IMR-90 (cell line): ENCODE measurements around the gene SART1. TPM values are rescaled to one million over a fixed set of nuclear protein-coding genes. Genes with fewer than 3 reads are reported as not detected.

Experiments
- ATAC-seq: fragments of 200-7000 bp; cut with Tn5 transposase; 2 replicates; pipeline ENCODE4 v1.9.1; 2020; ENCODE audit warnings: low read depth, mild to moderate bottlenecking, moderate library complexity
- BruUV-seq: library from RNA; stranded (reverse); fragments of 400-500 nt; replicated peaks from 2 replicates; lab custom pipeline; 2021; lab: Mats Ljungman, UMichigan
- CTCF ChIA-PET: fragments of 300-600 bp; formaldehyde crosslinking; extraction: SDS; loops from one replicate; lab custom pipeline; 2021; ENCODE audit warnings: antibody characterized with exemption; lab: Yijun Ruan, JAX
- POLR2A ChIA-PET: fragments of 300-600 bp; sonication (Branson Sonifier 250); formaldehyde crosslinking; loops from one replicate; lab custom pipeline; 2022; ENCODE audit warnings: antibody characterized with exemption; ENCODE audit not compliant: unreplicated experiment; lab: Charles Lee
- DNase-seq: peaks from one replicate; pipeline ENCODE4 v3.0.0; 2013
- H2AFZ ChIP-seq: replicated peaks from 2 replicates; pipeline ENCODE3; 2013; ENCODE audit warnings: low read length, mild to moderate bottlenecking; ENCODE audit not compliant: poor library complexity
- H2AK5ac ChIP-seq: 2 replicates; pipeline ENCODE4 v1.6.1; 2013; ENCODE audit warnings: low read depth, low read length, inconsistent platforms
- H2AK9ac ChIP-seq: replicated peaks from 2 replicates; pipeline ENCODE3; 2013; ENCODE audit warnings: mild to moderate bottlenecking, low read depth, low read length, moderate library complexity; ENCODE audit not compliant: poor library complexity
- H2BK120ac ChIP-seq: 2 replicates; pipeline ENCODE4 v1.6.1; 2013; ENCODE audit warnings: low read depth, low read length, inconsistent platforms
- H2BK15ac ChIP-seq: 3 replicates; pipeline ENCODE4 v1.6.1; 2013; ENCODE audit warnings: low read depth, low read length, inconsistent platforms
- H2BK20ac ChIP-seq: 2 replicates; pipeline ENCODE4 v1.6.1; 2013; ENCODE audit warnings: low read depth, mild to moderate bottlenecking, inconsistent platforms, low read length, moderate library complexity
- H2BK5ac ChIP-seq: 2 replicates; pipeline ENCODE4 v1.6.1; 2013; ENCODE audit warnings: mild to moderate bottlenecking, low read depth, low read length, inconsistent platforms; ENCODE audit not compliant: poor library complexity, severe bottlenecking
- H3K14ac ChIP-seq: replicated peaks from 2 replicates; pipeline ENCODE4 v1.6.1; 2013; ENCODE audit warnings: low read depth, low read length, inconsistent platforms
- H3K18ac ChIP-seq: 2 replicates; pipeline ENCODE4 v1.6.1; 2013; ENCODE audit warnings: low read depth, low read length, control low read depth
- H3K23ac ChIP-seq: 2 replicates; pipeline ENCODE4 v1.6.1; 2013; ENCODE audit warnings: low read depth, low read length, inconsistent platforms
- H3K27ac ChIP-seq: 2 replicates; pipeline ENCODE4 v1.5.1; 2013; ENCODE audit warnings: mild to moderate bottlenecking, control low read depth, low read length; ENCODE audit not compliant: insufficient read depth
- H3K27me3 ChIP-seq: 2 replicates; pipeline ENCODE4 v1.6.1; 2013; ENCODE audit warnings: low read length; ENCODE audit not compliant: control insufficient read depth, insufficient read depth
- H3K36me3 ChIP-seq: 2 replicates; pipeline ENCODE4 v1.6.1; 2013; ENCODE audit warnings: low read length, mixed read lengths; ENCODE audit not compliant: control insufficient read depth, insufficient read depth
- H3K4ac ChIP-seq: 2 replicates; pipeline ENCODE4 v1.6.1; 2013; ENCODE audit warnings: low read depth, low read length, inconsistent platforms
- H3K4me1 ChIP-seq: 2 replicates; pipeline ENCODE4 v1.6.1; 2013; ENCODE audit warnings: low read length, mixed read lengths; ENCODE audit not compliant: control insufficient read depth, insufficient read depth
- H3K4me2 ChIP-seq: 2 replicates; pipeline ENCODE4 v1.6.1; 2013; ENCODE audit warnings: low read depth, mild to moderate bottlenecking, control low read depth, low read length, moderate library complexity
- H3K4me3 ChIP-seq: 2 replicates; pipeline ENCODE4 v1.5.1; 2013; ENCODE audit warnings: low read depth, mild to moderate bottlenecking, control low read depth, low read length, moderate library complexity; ENCODE audit not compliant: insufficient read depth
- H3K56ac ChIP-seq: 2 replicates; pipeline ENCODE4 v1.6.1; 2013; ENCODE audit warnings: low read length, inconsistent platforms; ENCODE audit not compliant: insufficient read depth; ENCODE audit errors: extremely low read depth
- H3K79me1 ChIP-seq, 2 experiments: 2 replicates each; pipeline ENCODE4 v1.6.1; 2013; ENCODE audit warnings: low read length in 2 of 2, inconsistent platforms in 1 of 2, low read depth in 1 of 2
- H3K9ac ChIP-seq: 2 replicates; pipeline ENCODE4 v1.6.1; 2013; ENCODE audit warnings: low read depth, low read length, control low read depth
- H3K9me1 ChIP-seq: 2 replicates; pipeline ENCODE4 v1.6.1; 2013; ENCODE audit warnings: low read length, inconsistent platforms; ENCODE audit not compliant: insufficient read depth
- H3K9me3 ChIP-seq: 2 replicates; pipeline ENCODE4 v1.6.1; 2013; ENCODE audit warnings: low read length; ENCODE audit not compliant: control insufficient read depth, insufficient read depth
- H4K20me1 ChIP-seq: 2 replicates; pipeline ENCODE4 v1.6.1; 2013; ENCODE audit warnings: low read length, inconsistent platforms; ENCODE audit not compliant: insufficient read depth
- H4K5ac ChIP-seq: 2 replicates; pipeline ENCODE4 v1.6.1; 2013; ENCODE audit warnings: mild to moderate bottlenecking, low read depth, low read length, control low read depth
- H4K8ac ChIP-seq, 2 experiments: 2 replicates each; pipeline ENCODE4 v1.6.1; 2013; ENCODE audit warnings: low read depth in 2 of 2, low read length in 2 of 2, control low read depth in 1 of 2, inconsistent platforms in 1 of 2
- H4K91ac ChIP-seq: 2 replicates; pipeline ENCODE4 v1.6.1; 2013; ENCODE audit warnings: low read depth, low read length, inconsistent platforms; ENCODE audit not compliant: insufficient read depth
- BHLHE40 ChIP-seq: fragments of 150-350 bp; IDR thresholded peaks from 2 replicates; pipeline ENCODE4 v1.6.1; 2016; ENCODE audit warnings: mild to moderate bottlenecking, low read depth, low read length
- CHD1 ChIP-seq: IDR thresholded peaks from 2 replicates; pipeline ENCODE4 v1.6.1; 2012; ENCODE audit warnings: low read depth, low read length, improper control_type of control experiment
- POLR2A ChIP-seq: IDR thresholded peaks from 2 replicates; pipeline ENCODE4 v1.6.1; 2012; ENCODE audit warnings: mild to moderate bottlenecking, low read depth, low read length
- RCOR1 ChIP-seq: IDR thresholded peaks from 2 replicates; pipeline ENCODE4 v1.6.1; 2012; ENCODE audit warnings: mild to moderate bottlenecking, low read length, improper control_type of control experiment; ENCODE audit not compliant: insufficient replicate concordance
- WGBS, 2 experiments: methylation state at CpG; one replicate each; pipeline versions ENCODE4 v1.1.5 to v1.1.7; 2013; ENCODE audit warnings: missing lambda C conversion rate in 2 of 2; ENCODE audit not compliant: insufficient read length in 1 of 2; ENCODE audit errors: extremely low coverage in 2 of 2; 5-methylcytosine and 5-hydroxymethylcytosine counted together
- dilution Hi-C: fragments of 300-500 bp; cut with HindIII; formaldehyde crosslinking; loops from one replicate; pipeline ENCODE4 v1.14.3; 2018; ENCODE audit warnings: low sequenced_read_pairs; ENCODE audit not compliant: unreplicated experiment
- in situ Hi-C: fragments of 300-500 bp; cut with MboI; formaldehyde crosslinking; loops from 3 replicates; pipeline ENCODE4 v1.14.3; 2019; ENCODE audit warnings: low sequenced_read_pairs, inconsistent platforms, mixed read lengths
- intact Hi-C: fragments of 100-400 bp; cut with micrococcal nuclease; formaldehyde crosslinking; loops from 2 replicates; pipeline ENCODE4 v1.10.0; 2022
- polyA plus RNA-seq, 3 experiments: library from polyadenylated mRNA; depleted of rRNA; stranded (reverse); fragments of >200 nt; gene quantifications; 2 replicates each; pipeline ENCODE4 v1.2.3, GENCODE V29; 2012; ENCODE audit warnings: low replicate concordance in 1 of 3
- total RNA-seq: library from RNA; depleted of rRNA; stranded (reverse); fragments of >200 nt; gene quantifications from 2 replicates; pipeline ENCODE4 v1.2.3, GENCODE V29; 2012
- TF ChIP-seq, protein P1 (sequence below): conservative IDR thresholded peaks from 2 replicates; pipeline ENCODE4 v1.5.1; 2012; ENCODE audit warnings: mild to moderate bottlenecking, low read depth, low read length, improper control_type of control experiment

Gene SART1
- total and polyA plus RNA-seq, 2 of the 4 experiments (the other 2 are of a cell fraction) = 25.5 to 43.5 TPM

DNA sequence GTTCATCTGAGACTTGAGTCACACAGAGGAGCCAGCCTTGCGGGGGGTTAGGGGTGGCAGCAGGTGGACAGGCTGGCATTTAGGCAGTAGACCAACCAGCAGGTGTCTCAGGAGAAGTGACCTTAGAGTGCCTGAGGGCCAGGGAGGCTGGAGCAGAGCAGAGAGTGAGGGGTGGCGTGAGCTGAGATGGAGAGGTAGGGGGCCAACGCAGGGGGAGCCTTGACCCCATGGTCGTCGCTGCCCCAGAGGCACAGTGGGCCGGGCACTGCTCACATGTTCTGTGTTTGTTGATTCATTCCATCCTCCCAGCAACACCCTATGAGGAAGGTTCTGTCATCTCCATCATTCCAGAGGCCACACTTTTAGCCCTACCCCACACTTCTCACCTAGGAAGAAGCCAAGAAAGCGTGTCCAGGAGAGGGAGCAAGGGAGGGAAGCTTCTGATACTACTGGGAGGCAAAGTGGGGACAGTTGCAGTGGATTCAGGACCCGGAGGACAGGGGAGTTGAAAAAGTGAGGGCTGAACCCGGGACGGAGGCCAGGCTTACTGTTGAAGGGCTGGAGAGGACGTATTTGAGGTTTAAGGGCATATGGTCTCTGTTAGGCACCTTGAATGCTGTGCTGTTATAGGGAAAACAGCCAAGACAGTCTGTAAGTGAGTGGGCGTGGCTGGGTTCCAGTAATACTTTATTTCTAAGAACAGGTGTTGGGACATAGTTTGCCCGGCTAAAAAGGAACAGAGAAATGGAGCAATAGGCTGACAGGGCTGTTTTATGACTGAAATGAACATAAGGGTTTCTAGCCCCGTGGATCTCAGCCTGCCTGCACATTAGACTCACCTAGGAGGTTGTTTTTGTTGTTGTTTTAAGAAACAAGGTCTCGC lies 7.3 kb downstream of the SART1 start:
- no peaks in the 10 kb centered on the region for H3K9me1 ChIP-seq
- POLR2A ChIA-PET = no interaction called here
- H3K27me3 ChIP-seq = no peaks in the 10 kb centered on the region
- H3K9me3 ChIP-seq = no peaks in the 10 kb centered on the region
- 0 out of 2 replicates have a peak, but pooled peaks cover 2% of the 10 kb centered on the region for H3K4me1 ChIP-seq
- dilution Hi-C loops (no loop called here), intact Hi-C loops (no loop called here), in situ Hi-C loops (no loop called here)
- H4K20me1 ChIP-seq = peaks cover 7% of the 10 kb centered on the region; the same call in 1 of the 2 replicates
- no peak overlapping the region for H2AK9ac ChIP-seq
- no peak overlapping the region for H3K23ac ChIP-seq
- no peak overlapping the region for H3K4me2 ChIP-seq
- TF ChIP-seq POLR2A (no peak), BHLHE40 (no peak), CHD1 (no peak), RCOR1 (no peak)
- TF ChIP-seq, protein P1, sequence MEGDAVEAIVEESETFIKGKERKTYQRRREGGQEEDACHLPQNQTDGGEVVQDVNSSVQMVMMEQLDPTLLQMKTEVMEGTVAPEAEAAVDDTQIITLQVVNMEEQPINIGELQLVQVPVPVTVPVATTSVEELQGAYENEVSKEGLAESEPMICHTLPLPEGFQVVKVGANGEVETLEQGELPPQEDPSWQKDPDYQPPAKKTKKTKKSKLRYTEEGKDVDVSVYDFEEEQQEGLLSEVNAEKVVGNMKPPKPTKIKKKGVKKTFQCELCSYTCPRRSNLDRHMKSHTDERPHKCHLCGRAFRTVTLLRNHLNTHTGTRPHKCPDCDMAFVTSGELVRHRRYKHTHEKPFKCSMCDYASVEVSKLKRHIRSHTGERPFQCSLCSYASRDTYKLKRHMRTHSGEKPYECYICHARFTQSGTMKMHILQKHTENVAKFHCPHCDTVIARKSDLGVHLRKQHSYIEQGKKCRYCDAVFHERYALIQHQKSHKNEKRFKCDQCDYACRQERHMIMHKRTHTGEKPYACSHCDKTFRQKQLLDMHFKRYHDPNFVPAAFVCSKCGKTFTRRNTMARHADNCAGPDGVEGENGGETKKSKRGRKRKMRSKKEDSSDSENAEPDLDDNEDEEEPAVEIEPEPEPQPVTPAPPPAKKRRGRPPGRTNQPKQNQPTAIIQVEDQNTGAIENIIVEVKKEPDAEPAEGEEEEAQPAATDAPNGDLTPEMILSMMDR = no peak
- H3K36me3 ChIP-seq = peaks cover 59% of the 10 kb centered on the region
- H4K8ac ChIP-seq = no peak overlapping the region
- no peak overlapping the region for H3K4me3 ChIP-seq
- no peak overlapping the region for H4K5ac ChIP-seq
- no peak overlapping the region for H2BK5ac ChIP-seq
- H3K18ac ChIP-seq = no peak overlapping the region
- H3K9ac ChIP-seq = no peak overlapping the region
- no peak for ATAC-seq
- H2AK5ac ChIP-seq = no peak overlapping the region
- no peak overlapping the region for H2BK20ac ChIP-seq
- CTCF ChIA-PET = no interaction called here
- H3K14ac ChIP-seq = no peak overlapping the region
- no peak overlapping the region for H3K27ac ChIP-seq
- no peak for DNase-seq
- no peak overlapping the region for H2BK120ac ChIP-seq
- no peak overlapping the region for H4K91ac ChIP-seq
- no peak overlapping the region for H3K4ac ChIP-seq
- H3K56ac ChIP-seq = no peak overlapping the region
- no peak overlapping the region for H2BK15ac ChIP-seq
- H3K79me1 ChIP-seq = peaks cover 15 to 57% of the 10 kb centered on the region in 2 experiments
- WGBS, 2 experiments = 91% methylated on average over 5 of the region's 15 CpGs; no CpG with 5 or more reads in 1 of the 2 experiments
- no peak overlapping the region for H2AFZ ChIP-seq
- no TSS peak for BruUV-seq
